GM23338 (cell line): ENCODE data around the gene SLC39A7.

Experiments
- CREB1 ChIP-seq: fragments of 250-450 bp; sonication (Bioruptor Pico); IDR thresholded peaks from 2 replicates; pipeline ENCODE4 v1.5.0; 2020; ENCODE audit warnings: low read depth, mild to moderate bottlenecking, moderate library complexity
- EZH2 ChIP-seq: fragments of 200-600 bp; sonication (generic); IDR thresholded peaks from one replicate; pipeline ENCODE4 v1.8.0; 2017; ENCODE audit warnings: antibody characterized with exemption, mild to moderate bottlenecking, low read depth; ENCODE audit not compliant: unreplicated experiment
- JUNB ChIP-seq: IDR thresholded peaks from one replicate; pipeline ENCODE4 v1.6.1; 2016; ENCODE audit warnings: antibody characterized with exemption; ENCODE audit not compliant: unreplicated experiment
- POLR2AphosphoS5 ChIP-seq: IDR thresholded peaks from 2 replicates; pipeline ENCODE4 v1.6.1; 2016; ENCODE audit warnings: antibody characterized with exemption, low read depth
- TF ChIP-seq, protein P1 (sequence below), 2 experiments: fragments of 200-600 bp in 1 of 2; sonication (generic) in 1 of 2; conservative IDR thresholded peaks; 2 replicates each; pipeline versions ENCODE4 v1.5.1 to v1.6.1; 2016 to 2017; ENCODE audit warnings: antibody characterized with exemption in 2 of 2, low read depth in 2 of 2, mild to moderate bottlenecking in 2 of 2, moderate library complexity in 1 of 2

- TF ChIP-seq, protein P1, sequence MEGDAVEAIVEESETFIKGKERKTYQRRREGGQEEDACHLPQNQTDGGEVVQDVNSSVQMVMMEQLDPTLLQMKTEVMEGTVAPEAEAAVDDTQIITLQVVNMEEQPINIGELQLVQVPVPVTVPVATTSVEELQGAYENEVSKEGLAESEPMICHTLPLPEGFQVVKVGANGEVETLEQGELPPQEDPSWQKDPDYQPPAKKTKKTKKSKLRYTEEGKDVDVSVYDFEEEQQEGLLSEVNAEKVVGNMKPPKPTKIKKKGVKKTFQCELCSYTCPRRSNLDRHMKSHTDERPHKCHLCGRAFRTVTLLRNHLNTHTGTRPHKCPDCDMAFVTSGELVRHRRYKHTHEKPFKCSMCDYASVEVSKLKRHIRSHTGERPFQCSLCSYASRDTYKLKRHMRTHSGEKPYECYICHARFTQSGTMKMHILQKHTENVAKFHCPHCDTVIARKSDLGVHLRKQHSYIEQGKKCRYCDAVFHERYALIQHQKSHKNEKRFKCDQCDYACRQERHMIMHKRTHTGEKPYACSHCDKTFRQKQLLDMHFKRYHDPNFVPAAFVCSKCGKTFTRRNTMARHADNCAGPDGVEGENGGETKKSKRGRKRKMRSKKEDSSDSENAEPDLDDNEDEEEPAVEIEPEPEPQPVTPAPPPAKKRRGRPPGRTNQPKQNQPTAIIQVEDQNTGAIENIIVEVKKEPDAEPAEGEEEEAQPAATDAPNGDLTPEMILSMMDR (conservative IDR thresholded peaks at IDR 0.05; ENCODE audit: low read depth in 2 of 2): no peak
- TF ChIP-seq CREB1 (CRISPR knock-in tag): no peak
- TF ChIP-seq POLR2AphosphoS5: no peak
- no peak for TF ChIP-seq EZH2
- TF ChIP-seq JUNB: no peak
Observed at GRCh38 chr6:33192671-33193602, 7.7 kb upstream of the SLC39A7 start.
